ENCODE results near the gene SLC6A18. TPM values are rescaled to one million over a fixed set of nuclear protein-coding genes. Genes with fewer than 3 reads are reported as not detected.
"Not testable (repeated sequence)": the region's sequence is repeated elsewhere in the genome, so short reads cannot be mapped to it uniquely, and the experiment has no call there.

The SLC6A18 gene
- total and polyA plus RNA-seq, 12 donors: not detected

DNA sequence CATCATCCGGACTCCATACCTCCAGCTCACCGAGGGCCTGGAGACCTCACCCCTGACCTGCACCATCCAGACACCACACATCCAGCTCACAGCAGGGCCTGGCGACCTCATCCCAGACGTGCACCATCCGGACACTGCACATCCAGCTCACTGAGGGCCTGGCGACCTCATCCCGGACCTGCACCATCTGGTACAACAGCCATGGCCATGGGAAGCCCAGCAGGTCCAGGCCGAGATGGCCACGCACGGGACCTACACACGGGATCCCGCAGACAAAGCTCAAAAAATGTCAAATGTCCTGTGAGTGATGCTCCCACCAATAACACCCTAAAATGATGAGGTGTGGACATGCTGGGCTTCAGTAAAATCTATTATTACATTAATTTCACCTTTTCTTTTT is 60.0 kb downstream of the SLC6A18 start:
- no peak overlapping the region for H3K4me3 ChIP-seq
- H3K9me3 ChIP-seq: peaks cover 0 to 11% (median 0%) of the 10 kb centered on the region in 11 donors
- TF ChIP-seq, protein P1, sequence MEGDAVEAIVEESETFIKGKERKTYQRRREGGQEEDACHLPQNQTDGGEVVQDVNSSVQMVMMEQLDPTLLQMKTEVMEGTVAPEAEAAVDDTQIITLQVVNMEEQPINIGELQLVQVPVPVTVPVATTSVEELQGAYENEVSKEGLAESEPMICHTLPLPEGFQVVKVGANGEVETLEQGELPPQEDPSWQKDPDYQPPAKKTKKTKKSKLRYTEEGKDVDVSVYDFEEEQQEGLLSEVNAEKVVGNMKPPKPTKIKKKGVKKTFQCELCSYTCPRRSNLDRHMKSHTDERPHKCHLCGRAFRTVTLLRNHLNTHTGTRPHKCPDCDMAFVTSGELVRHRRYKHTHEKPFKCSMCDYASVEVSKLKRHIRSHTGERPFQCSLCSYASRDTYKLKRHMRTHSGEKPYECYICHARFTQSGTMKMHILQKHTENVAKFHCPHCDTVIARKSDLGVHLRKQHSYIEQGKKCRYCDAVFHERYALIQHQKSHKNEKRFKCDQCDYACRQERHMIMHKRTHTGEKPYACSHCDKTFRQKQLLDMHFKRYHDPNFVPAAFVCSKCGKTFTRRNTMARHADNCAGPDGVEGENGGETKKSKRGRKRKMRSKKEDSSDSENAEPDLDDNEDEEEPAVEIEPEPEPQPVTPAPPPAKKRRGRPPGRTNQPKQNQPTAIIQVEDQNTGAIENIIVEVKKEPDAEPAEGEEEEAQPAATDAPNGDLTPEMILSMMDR (IDR thresholded peaks at IDR 0.05): no peak
- no peak overlapping the region for H3K27ac ChIP-seq
- no peak for DNase-seq
- intact Hi-C loops (cut with DNase I): no loop called here
- WGBS, 2 donors: 87 to 91% methylated on average over 10 to 11 of the region's 12 CpGs
- no peaks in the 10 kb centered on the region for H3K36me3 ChIP-seq
- no peak for ATAC-seq
- no peaks in the 10 kb centered on the region for H3K27me3 ChIP-seq
- no peaks in the 10 kb centered on the region for H3K4me1 ChIP-seq

DNA sequence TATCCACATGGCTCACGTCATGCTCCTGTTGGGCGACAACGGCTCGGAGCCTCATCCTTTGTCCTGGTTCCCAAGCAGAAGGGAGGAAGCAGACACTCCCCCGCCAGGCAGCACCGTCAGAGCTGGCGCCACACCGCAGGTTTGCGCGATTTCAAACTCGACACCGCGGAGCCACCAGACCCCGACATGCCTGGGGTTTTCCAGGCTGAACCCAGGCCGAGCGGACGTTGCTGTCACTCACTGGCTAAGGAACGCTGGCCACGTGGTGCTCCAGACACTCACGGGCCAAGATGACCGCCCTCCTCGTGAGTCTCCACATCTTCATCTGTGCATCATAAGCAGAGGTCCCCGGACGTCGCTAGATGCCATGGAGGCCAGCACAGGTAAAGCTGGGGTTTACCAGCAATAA is 60.7 kb downstream of the SLC6A18 start:
- Histone ChIP-seq H3K4me1 (no peaks in the 10 kb centered on the region), H3K36me3 (no peaks in the 10 kb centered on the region), H3K27me3 (no peaks in the 10 kb centered on the region), H3K9me3 (peaks cover 0 to 11% (median 0%) of the 10 kb centered on the region in 11 donors), H3K27ac (no peak overlapping the region), H3K4me3 (no peak overlapping the region)
- intact Hi-C loops (cut with DNase I): no loop called here
- 89% methylated on average over 25 of the region's 25 CpGs for WGBS, 2 donors
- no peak for ATAC-seq
- no peak for DNase-seq
- TF ChIP-seq, protein P1 (IDR thresholded peaks at IDR 0.05): no peak

DNA sequence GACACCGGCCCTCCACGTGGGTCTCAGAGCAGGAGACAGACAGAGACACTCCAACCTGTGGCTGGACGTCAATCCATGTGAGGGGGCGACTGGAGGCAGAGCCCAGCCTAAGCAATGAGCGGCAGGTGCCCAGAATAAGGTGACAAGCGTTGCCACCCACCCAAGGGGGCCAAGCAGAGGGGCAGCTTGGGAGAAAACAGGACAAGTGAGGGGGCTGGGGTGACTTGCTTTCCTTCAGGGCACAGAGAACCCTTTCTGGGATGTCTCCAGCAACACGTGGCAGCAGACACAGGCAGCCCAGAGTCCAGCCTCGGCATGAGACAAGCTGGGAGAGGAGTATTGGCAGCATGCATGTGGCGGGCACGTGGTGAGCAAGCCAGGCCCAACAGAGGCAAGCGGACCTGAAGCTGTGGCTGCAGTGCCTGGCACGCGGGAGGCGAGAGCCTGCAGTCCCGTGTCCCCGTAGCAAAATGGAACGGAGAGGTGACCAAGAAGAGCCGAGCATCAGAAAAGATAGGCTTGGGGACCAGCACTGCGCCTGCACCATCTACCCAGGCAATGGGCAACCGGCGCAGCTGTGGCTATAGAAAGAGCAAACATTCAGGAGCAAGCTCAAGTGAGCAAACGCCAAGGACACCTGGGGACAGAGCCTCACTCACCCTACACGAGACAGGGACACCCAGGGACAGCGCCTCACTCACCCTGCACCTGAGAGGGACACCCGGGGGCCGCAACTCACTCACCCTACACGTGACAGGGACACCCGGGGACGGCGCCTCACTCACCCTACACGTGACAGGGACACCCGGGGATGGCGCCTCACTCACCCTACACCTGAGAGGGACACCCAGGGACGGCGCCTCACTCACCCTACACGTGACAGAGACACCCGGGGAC is 63.5 kb downstream of the SLC6A18 start:
- intact Hi-C loops (cut with DNase I): no loop called here
- no peak for DNase-seq

DNA sequence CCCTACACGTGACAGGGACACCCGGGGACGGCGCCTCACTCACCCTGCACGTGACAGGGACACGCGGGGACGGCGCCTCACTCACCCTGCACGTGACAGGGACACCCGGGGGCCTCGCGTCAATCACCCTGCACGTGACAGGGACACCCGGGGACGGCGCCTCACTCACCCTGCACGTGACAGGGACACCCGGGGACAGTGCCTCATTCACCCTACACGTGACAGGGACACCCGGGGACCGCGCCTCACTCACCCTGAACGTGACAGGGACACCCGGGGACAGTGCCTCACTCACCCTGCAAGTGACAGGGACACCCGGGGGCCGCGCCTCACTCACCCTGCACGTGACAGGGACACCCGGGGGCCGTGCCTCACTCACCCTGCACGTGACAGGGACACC is 64.4 kb downstream of the SLC6A18 start:
- DNase-seq; H3K36me3 ChIP-seq; H3K4me1 ChIP-seq; ATAC-seq; H3K4me3 ChIP-seq; H3K27ac ChIP-seq; intact Hi-C loops (cut with DNase I): not testable (repeated sequence)
- Histone ChIP-seq H3K27me3 (peaks cover 0 to 31% (median 30%) of the 10 kb centered on the region in 7 donors), H3K9me3 (peaks cover 0 to 11% (median 0%) of the 10 kb centered on the region in 11 donors)
- 87% methylated on average over 13 to 16 of the region's 32 CpGs for WGBS, 2 donors

More for the DNA sequence above, 63.5 kb downstream of the SLC6A18 start:
- TF ChIP-seq, protein P1 (IDR thresholded peaks at IDR 0.05): no peak
- Histone ChIP-seq H3K4me3 (no peak overlapping the region), H3K4me1 (no peaks in the 10 kb centered on the region), H3K27me3 (peaks cover 0 to 22% (median 22%) of the 10 kb centered on the region in 7 donors), H3K9me3 (peaks cover 0 to 11% (median 0%) of the 10 kb centered on the region in 11 donors), H3K27ac (no peak overlapping the region), H3K36me3 (no peaks in the 10 kb centered on the region)
- 88 to 92% methylated on average over 37 of the region's 37 CpGs for WGBS, 2 donors
- ATAC-seq: no peak

DNA sequence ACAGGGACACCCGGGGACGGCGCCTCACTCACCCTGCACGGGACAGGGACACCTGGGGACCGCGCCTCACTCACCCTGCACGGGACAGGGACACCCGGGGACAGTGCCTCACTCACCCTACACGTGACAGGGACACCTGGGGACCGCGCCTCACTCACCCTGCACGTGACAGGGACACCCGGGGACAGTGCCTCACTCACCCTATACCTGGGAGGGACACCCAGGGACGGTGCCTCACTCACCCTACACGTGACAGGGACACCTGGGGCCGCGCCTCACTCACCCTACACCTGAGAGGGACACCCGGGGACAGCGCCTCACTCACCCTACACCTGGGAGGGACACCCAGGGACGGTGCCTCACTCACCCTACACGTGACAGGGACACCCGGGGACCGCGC is 65.8 kb downstream of the SLC6A18 start:
- H3K9me3 ChIP-seq: peaks cover 0 to 11% (median 0%) of the 10 kb centered on the region in 11 donors
- H3K36me3 ChIP-seq; intact Hi-C loops (cut with DNase I); H3K4me3 ChIP-seq; DNase-seq; H3K4me1 ChIP-seq; H3K27ac ChIP-seq; ATAC-seq: not testable (repeated sequence)
- peaks cover 0 to 45% (median 44%) of the 10 kb centered on the region in 7 donors for H3K27me3 ChIP-seq
- WGBS, 2 donors: 80 to 85% methylated on average over 24 of the region's 24 CpGs

Measured in heart right ventricle (tissue), 16 donors.